ENCODE data around the gene WDR33.

The WDR33 gene

GRCh38 chr2:127713562-127713961 lies 97.4 kb downstream of the WDR33 start:
- no peak for DNase-seq

- no peak for DNase-seq
These were observed 98.0 kb downstream of the WDR33 start for GRCh38 chr2:127712999-127713398.

GRCh38 chr2:127709336-127709735 lies 101.6 kb downstream of the WDR33 start:
- DNase-seq: no peak

- DNase-seq: no peak
These were observed 102.9 kb downstream of the WDR33 start for GRCh38 chr2:127707890-127708648.

- no peak for DNase-seq
These were observed 104.6 kb downstream of the WDR33 start for GRCh38 chr2:127706215-127706990.

GRCh38 chr2:127705391-127706065 lies 105.4 kb downstream of the WDR33 start:
- no peak for DNase-seq

GRCh38 chr2:127704641-127705390 lies 106.2 kb downstream of the WDR33 start:
- no peak for DNase-seq

GRCh38 chr2:127703282-127703681 lies 107.7 kb downstream of the WDR33 start:
- no peak for DNase-seq

- no peak for DNase-seq
These were observed 108.5 kb downstream of the WDR33 start for GRCh38 chr2:127702395-127703009.

- peak; percentile 90 for DNase-seq
These were observed 109.1 kb downstream of the WDR33 start for GRCh38 chr2:127701651-127702394.

GRCh38 chr2:127701193-127701650 lies 109.7 kb downstream of the WDR33 start, which contains the start of gene SFT2D3:
Gene SFT2D3, plus strand, starts transcription at chr2:127701497. Its CDS starts 32 bp downstream, at chr2:127701529.
- DNase-seq: peak; percentile 94

- DNase-seq: no peak
These were observed 110.3 kb downstream of the WDR33 start for GRCh38 chr2:127700527-127701192.

GRCh38 chr2:127698553-127699355 lies 112.2 kb downstream of the WDR33 start:
- no peak for DNase-seq

- DNase-seq: no peak
These were observed 113.3 kb downstream of the WDR33 start for GRCh38 chr2:127697482-127698180.

- no peak for DNase-seq
These were observed 115.2 kb downstream of the WDR33 start for GRCh38 chr2:127695491-127696472.

GRCh38 chr2:127694986-127695385 lies 116.0 kb downstream of the WDR33 start:
- no peak for DNase-seq

- no peak for DNase-seq
These were observed 120.3 kb downstream of the WDR33 start for GRCh38 chr2:127690696-127691095.

- no peak for DNase-seq
These were observed 122.6 kb downstream of the WDR33 start for GRCh38 chr2:127688405-127688804.
